ENCODE results near the gene METTL8.

Gene METTL8

GRCh38 chr2:171452773-171453172 lies 19.0 kb upstream of the METTL8 start:
- no peak for TF ChIP-seq CTCF (IDR thresholded peaks at IDR 0.05; ENCODE audit: low read depth, low read length)
- TF ChIP-seq MYC (IDR thresholded peaks at IDR 0.05; ENCODE audit: low read depth, low read length), result no peak
- no peak for TF ChIP-seq MAX (IDR thresholded peaks at IDR 0.05; ENCODE audit: low read depth, low read length)
- TF ChIP-seq POLR2A (IDR thresholded peaks at IDR 0.05; ENCODE audit: extremely low read depth, insufficient read length), result no peak
- DNase-seq (ENCODE audit: low read depth), result no peak
- no peak overlapping the region for H3K4me3 ChIP-seq (ENCODE audit: low read depth, low read length)

GRCh38 chr2:171451074-171451473 lies 17.3 kb upstream of the METTL8 start:
- H3K4me3 ChIP-seq (ENCODE audit: low read depth, low read length), result no peak overlapping the region
- DNase-seq (ENCODE audit: low read depth), result no peak
- TF ChIP-seq MYC (IDR thresholded peaks at IDR 0.05; ENCODE audit: low read depth, low read length), result no peak
- no peak for TF ChIP-seq POLR2A (IDR thresholded peaks at IDR 0.05; ENCODE audit: extremely low read depth, insufficient read length)
- TF ChIP-seq CTCF (IDR thresholded peaks at IDR 0.05; ENCODE audit: low read depth, low read length), result no peak
- TF ChIP-seq MAX (IDR thresholded peaks at IDR 0.05; ENCODE audit: low read depth, low read length), result no peak

- no peak overlapping the region for H3K4me3 ChIP-seq (ENCODE audit: low read depth, low read length)
- DNase-seq (ENCODE audit: low read depth), result no peak
- TF ChIP-seq POLR2A (IDR thresholded peaks at IDR 0.05; ENCODE audit: extremely low read depth, insufficient read length), result no peak
- TF ChIP-seq MYC (IDR thresholded peaks at IDR 0.05; ENCODE audit: low read depth, low read length), result no peak
- TF ChIP-seq MAX (IDR thresholded peaks at IDR 0.05; ENCODE audit: low read depth, low read length), result no peak
- TF ChIP-seq CTCF (IDR thresholded peaks at IDR 0.05; ENCODE audit: low read depth, low read length), result no peak
These were observed 13.9 kb upstream of the METTL8 start for GRCh38 chr2:171447675-171448074.

- no peak for DNase-seq (ENCODE audit: low read depth)
- TF ChIP-seq MAX (IDR thresholded peaks at IDR 0.05; ENCODE audit: low read depth, low read length) (no peak), MYC (IDR thresholded peaks at IDR 0.05; ENCODE audit: low read depth, low read length) (no peak), CTCF (IDR thresholded peaks at IDR 0.05; ENCODE audit: low read depth, low read length) (no peak), POLR2A (IDR thresholded peaks at IDR 0.05; ENCODE audit: extremely low read depth, insufficient read length) (no peak)
- H3K4me3 ChIP-seq (ENCODE audit: low read depth, low read length), result no peak overlapping the region
These were observed 7.7 kb upstream of the METTL8 start for GRCh38 chr2:171441470-171441869.

- no peak for DNase-seq (ENCODE audit: low read depth)
- no peak overlapping the region for H3K4me3 ChIP-seq (ENCODE audit: low read depth, low read length)
- no peak for TF ChIP-seq POLR2A (IDR thresholded peaks at IDR 0.05; ENCODE audit: extremely low read depth, insufficient read length)
- TF ChIP-seq MAX (IDR thresholded peaks at IDR 0.05; ENCODE audit: low read depth, low read length), result no peak
- TF ChIP-seq CTCF (IDR thresholded peaks at IDR 0.05; ENCODE audit: low read depth, low read length), result no peak
- no peak for TF ChIP-seq MYC (IDR thresholded peaks at IDR 0.05; ENCODE audit: low read depth, low read length)
These were observed 2.5 kb upstream of the METTL8 start for GRCh38 chr2:171436307-171436706.

All from NB4 (cell line).